HG03460 (cell line): ENCODE measurements around the gene PTGR3.

ENCODE experiments used
- ATAC-seq: cut with Tn5 transposase; IDR thresholded peaks from one replicate; pipeline ENCODE4 v1.9.1; 2021; ENCODE audit not compliant: unreplicated experiment

PTGR3 gene, protein sequence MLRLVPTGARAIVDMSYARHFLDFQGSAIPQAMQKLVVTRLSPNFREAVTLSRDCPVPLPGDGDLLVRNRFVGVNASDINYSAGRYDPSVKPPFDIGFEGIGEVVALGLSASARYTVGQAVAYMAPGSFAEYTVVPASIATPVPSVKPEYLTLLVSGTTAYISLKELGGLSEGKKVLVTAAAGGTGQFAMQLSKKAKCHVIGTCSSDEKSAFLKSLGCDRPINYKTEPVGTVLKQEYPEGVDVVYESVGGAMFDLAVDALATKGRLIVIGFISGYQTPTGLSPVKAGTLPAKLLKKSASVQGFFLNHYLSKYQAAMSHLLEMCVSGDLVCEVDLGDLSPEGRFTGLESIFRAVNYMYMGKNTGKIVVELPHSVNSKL

DNA sequence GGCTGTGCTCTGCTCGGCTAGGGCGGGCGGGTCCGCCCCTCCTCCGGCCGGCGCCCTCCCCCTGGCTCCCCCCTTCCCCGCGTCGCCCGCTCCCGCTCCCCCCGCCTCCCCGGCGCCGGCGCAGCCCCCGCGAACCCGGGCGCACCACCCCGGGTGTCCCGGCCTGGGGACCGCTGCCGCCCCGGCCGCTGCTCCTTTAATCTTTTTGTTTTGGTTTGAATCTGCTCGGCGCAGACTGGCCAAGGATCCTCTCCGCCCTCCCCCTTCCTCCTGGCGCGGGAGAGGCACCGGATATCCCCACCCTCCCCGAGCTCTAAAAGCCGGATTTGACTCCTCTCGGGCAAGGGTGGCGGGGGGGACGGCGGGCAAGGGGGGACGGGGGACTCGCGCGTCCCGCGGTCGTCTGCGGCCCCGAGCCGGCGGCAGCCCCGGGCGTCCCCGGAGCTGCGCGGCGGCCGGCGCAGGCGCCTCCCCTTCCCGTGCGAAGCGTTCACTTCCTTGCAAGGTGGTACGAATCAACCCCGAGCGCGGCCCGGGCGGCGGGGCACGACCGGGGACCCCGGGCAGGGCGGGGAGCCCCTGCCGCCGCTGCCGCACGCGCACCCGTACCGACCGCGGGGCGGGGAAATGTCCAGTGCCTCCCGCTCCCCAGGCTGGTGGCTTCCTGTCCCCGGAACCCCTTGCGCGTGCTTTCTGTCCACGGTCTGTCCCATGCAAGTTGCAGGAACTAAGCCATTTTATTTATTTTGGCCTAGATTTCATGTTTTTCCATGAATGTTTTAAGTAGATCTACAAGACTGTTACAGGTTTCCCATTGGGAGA, at the start of gene PTGR3:
Gene PTGR3, minus strand, starts transcription at position 11 of the 822 bp plus-strand sequence. CDS start 81 bp downstream, outside the sequence.
- ATAC-seq = peak; percentile 46

DNA sequence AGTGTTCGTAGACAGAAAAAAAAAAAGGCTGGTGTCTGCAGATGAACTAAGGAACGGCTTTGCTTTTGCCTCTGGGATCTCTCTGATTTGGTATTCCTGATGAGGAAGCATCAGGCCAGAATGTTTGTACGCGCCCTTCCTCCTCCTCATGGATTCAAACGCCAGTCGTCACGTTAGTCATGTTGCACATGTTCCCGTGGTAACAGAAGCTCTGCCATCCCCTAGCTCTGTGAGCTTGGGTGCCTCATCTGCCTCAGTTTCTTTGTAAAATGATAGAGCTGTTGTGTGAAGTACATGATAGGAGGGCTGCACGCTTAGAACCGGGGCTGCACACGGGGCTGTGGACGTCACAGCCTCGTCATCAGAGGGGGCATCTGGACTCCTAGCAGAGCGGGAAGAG, 48.7 kb upstream of the PTGR3 start:
- no peak for ATAC-seq

DNA sequence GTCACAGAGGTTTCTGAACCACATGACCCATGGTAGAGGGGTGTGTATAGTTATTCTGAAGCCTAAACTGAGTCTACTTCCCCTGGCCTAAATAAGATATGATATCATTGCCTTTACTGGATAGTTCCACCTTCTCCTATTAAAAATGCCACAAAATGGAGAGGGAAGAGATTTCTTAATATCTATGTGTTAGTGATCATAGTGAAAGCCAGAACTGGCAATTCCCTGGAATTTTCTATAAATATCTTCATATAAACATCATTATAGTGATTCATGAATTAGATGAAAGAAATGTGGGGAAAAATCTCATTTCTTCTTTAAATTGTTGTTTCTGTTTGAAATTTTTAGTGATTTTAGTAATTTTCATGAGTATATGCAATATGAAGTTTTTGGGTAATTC, 47.4 kb upstream of the PTGR3 start:
- no peak for ATAC-seq

DNA sequence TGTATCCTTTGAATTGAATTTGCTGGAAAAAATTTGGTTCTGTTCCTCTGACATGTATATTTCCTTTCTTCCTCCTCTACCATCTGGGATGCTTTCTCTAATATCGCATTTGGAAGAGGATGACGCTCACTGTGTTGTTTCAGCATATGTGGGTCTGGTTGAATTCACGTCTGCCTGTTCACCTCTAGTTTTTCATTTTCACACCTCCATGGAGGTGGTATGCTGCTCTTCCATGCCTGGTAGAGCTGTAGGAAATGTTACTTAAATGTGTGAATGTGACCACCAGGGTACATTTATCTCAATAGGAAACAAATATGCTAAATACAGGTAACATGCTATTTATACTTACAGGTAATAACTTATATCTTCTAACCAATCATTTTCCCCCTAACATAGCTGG, 46.2 kb upstream of the PTGR3 start:
- no peak for ATAC-seq

DNA sequence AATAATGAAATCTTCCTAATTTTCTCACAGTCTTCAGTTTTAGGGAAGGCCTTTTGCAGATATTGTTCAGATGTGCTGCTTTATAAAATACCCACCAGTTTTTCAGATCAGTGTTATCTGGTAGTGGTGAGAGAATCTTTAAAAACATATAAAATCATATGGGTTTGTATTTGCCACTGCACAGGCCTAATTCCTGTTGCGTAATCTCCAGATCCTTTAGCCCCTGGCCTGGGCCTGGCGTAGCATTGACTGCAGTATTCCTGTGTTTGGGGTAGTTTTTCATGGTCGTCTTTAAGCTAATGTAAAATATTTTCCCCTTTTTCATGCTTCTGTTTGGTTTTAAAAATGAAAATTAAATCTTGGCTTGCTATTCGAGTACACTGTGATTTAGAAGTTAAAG, 44.8 kb upstream of the PTGR3 start:
- ATAC-seq = no peak

DNA sequence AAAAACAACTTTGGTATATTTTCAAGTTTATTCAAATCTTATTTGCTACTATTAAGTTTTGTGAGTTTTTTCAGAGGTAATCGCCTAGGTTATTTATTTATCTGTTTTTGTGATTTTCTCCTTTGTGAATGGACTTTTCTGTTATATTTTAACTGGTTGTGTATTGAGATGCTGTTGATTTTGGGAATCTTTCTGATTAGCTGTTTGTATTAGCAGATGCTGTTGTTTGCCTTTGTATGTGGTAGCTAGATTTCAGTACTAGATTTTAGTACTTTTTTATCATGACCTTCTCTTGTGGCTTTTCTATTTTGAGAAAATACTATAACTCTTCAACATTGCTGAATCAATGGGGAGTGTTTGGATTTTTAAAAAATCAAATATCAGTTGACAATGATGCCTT, 44.1 kb upstream of the PTGR3 start:
- no peak for ATAC-seq

DNA sequence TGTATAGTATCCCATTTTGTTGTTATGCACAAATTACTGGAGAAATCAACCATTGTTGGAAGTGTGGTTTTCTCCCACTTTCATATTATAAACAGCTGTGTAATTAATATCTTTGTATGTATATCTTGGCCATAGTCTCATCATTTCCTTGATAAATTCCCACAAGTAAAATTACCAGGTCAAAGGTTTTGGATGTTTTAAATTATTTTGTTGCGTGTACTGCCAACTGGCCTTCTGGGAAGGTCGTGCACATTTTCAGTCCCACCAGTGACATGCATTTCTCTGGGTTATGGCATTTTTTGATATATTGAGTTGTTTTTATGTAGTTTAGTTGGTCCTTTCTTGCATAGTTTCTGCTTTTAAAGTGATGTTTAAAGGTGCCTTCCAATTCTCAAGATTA, 43.2 kb upstream of the PTGR3 start:
- no peak for ATAC-seq

DNA sequence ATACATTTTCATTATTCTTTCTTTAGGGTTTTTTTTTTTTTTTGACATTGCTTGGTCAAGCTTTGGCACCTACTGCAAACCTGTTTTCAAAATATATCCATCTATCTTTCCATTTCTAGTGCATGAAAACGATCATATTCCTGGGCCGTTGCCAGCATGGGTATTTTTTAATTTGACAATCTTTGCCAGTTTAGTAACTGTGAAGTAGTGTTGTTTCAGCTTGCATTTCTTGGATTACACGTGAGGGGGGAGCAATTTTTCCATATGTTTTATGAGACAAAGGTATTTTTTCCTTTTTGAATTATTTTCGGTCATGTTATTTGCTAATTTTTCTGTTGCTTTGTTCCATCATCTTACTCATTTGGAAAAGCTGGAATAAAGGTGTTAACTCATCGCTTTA, 42.5 kb upstream of the PTGR3 start:
- no peak for ATAC-seq

DNA sequence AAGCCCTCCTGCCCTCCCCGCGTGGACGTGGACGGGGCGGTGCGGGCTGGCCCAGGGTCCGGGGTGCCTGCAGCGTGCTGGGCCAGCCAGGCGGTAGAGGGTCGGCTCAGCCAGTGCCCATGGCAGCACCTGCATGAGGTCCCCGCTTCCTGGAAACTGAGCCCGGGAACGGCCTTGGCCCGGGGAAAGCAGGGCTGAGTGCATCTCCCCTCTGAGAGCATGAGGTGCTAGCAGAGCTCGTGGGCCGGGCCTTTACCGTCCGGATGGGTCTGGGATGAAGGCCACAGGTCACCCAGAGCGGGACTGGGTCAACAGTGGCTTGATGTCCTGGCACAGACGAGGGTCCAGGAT, 41.5 kb upstream of the PTGR3 start:
- no peak for ATAC-seq

DNA sequence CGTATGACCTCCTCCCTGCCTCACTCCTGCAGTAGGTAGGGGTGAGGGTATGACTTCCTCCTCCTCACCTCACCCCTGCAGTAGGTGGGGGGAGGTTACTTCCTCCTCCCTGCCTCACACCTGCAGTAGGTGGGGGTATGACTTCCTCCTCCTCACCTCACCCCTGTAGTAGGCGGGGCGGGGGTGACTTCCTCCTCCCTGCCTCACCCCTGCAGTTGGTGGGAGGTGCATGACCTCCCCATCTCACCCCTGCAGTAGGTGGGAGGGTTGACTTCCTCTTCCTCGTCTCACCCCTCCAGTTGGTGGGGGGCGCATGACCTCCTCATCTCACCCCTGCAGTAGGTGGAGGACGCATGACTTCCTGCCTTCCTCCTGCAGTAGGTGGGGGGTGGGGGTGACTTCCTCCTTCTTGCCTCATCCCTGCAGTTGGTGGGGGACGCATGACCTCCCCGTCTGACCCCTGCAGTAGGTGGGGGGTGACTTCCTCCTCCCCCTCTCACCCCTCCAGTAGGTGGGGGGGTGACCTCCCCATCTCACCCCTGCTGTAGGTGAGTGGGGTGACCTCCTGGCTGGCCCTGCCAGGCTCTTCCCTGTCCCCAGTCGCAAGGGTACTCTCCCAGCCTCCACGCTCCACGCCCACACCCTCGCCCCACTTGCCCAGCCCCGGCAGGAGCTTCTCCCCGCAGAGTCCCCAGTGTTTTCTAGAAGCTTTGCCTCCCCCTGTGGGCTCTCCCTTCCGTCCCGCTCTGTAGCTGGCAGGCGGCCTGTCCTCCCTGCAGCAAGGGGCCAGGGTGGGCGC, 40.9 kb upstream of the PTGR3 start:
- ATAC-seq = no peak

DNA sequence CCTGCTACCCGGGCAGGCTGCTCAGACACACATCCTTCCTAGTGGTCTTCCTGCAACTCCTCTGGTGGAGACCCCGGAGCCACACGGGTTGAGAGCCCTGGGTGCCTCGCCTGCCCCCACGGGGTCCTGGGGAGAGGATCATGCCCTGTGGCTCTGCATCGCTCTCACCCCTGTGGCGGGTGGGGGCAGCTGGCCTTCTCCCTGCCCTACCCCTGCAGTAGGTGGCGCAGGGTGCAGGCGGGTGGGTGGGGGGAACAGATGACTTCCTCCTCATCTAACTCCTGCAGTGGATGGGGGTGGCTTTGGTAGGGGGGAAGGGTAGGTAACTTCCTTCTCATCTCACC, 40.2 kb upstream of the PTGR3 start:
- ATAC-seq = no peak

DNA sequence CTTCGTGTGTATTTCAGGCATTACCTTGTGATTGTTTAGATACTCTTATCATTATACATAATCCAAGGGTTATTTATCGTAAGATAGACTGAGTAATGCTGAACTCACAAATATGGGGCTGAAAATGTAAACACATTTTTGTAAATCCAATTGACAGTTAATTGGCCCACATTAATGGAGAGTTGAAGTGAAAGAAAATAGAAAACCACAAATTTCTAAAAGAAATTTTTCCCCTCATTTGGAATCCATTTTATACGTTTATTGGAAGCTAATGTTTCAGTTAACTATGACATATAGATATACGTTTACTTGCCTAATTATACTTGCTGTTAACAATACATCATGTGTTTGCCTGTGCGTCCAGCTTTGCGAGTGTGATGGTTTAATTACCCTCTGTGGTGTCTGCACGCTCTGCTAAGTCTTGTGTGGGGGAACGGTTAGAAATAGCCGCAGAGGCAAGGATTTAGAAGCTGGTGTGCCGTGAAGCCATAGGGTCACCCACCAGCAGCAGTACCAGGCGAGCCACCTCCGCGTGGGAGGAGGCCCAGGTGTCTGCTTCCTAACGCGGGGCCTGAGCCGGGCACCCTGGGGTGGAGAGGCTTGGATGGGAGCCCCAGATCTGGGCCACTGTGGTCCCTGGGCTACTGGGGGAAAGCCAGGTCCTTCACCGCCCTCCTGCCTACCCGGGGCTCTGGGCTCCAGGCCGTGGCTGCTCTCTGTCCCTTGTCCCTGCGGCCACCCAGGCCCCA, 39.7 kb upstream of the PTGR3 start:
- no peak for ATAC-seq

DNA sequence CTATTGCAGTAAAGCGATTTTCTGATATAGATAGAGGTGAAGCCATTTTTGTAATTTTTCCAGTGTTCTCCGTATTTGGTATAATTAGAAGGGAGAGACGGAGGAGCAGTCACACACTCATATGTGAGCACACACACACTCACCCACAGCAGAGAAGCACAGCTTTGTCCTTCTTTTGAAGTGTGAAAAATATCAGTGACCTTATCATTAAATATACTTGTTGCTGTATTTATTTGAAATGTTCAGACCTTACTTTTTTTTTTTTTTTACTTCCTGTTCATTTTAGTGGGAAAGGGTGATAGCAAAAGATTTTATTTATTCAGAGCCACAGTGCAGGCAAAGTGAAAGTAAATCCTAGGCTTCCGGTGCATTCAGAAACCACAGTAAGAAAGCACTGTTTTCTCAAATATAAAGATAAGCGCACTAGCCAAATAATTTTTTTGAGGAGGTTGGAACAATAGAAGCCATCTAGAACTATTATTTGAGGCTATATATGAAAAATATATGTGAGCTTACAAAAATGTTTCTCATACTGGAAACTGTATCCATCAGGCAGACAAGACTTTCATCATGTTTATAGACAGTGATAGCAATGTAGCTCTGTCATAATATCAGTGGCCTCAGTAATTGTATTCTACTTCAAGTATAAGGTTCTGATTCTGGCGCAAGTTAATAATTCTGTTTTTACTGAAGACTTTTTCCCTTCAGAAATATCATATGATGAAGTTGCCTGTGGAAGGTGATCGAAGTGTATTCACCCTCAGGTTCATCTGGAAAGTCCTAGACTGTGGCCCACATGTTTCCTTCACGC, 38.9 kb upstream of the PTGR3 start:
- peak; percentile 51 for ATAC-seq

DNA sequence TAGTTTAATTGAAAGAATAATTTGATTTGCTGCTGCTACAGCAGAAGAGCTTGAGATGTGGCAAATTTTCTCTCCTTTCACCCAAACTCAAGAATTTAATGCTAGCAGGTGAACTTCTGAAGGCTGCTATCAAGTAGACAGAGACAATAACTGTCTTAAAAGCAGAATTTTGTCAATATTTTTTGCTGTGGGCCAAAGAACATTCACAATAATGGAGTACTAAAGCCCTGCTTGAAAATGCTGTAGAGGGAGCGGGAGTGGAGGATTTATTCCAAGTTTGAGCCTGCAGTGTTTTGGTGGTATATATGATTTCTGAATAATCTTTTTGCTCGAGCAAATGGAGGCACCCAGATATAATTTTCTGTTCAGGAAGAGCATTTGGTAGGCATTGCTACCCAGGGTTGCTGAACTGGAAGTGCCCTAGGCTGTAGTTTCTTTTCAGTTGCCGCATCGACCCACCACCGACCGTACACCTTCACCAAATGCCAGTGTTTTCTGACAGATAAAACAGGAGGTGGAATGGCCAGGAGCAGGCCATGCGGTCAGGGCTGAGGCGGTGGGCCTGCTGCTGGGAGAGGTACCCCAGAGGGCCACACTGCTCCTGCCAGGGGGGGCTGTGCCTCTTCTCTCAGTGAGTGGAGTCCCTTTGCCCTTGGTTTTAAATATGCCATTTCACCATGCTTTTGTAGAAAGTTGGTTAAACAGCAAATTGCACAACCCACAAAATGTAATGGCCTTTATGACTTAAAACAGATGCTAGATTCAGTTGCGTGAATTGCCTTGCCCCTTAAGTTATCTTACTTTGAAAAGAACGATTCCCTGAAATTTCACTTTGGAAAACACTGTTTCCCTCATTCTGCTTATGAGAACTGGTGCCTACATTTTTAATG, 38.0 kb upstream of the PTGR3 start:
- no peak for ATAC-seq

DNA sequence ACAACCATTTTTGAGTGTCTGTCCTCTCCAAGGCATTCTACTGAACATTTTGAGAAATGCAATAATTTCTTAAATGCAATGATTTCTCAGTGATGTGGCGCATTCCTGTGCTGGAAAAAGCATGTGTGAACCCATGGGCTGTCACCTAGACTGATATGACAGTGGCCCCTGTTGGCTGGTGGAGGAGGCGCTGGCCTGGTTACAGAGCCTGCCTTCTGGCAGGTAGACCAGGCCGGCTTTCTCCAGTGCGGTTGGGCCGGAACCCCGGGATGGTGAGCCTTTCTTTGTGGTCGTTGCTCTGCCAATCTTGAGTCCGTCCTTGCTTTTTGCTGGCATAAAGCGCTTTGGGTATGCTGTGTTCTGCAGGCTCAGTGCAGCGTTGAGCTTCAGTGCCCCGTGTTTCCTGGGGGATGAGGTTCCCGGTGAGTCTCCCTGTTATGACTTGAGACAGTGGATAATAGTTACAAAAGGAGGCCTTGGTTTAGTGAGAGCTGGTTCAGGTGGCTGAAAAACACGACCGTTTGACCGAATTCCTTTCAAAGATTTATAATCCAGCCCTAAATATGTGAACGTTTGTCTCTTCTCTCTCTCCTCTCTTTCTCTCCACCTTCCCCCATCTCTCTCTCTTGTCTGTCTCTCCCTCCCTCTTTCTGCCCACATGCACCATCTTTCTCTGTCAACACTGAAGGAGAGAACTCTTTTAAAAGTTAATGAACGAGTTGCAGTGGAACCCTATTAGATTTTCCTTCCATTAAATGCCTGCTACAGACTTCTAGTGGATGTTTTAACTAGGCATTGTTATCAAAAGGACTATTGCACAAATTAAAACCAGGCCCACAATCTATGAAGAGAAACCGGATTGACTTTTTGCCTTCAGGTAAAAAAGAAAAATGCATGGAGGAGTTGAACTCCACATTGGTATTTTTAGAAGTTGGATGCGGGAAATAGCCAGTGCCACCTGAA, 35.7 kb upstream of the PTGR3 start:
- ATAC-seq = no peak

DNA sequence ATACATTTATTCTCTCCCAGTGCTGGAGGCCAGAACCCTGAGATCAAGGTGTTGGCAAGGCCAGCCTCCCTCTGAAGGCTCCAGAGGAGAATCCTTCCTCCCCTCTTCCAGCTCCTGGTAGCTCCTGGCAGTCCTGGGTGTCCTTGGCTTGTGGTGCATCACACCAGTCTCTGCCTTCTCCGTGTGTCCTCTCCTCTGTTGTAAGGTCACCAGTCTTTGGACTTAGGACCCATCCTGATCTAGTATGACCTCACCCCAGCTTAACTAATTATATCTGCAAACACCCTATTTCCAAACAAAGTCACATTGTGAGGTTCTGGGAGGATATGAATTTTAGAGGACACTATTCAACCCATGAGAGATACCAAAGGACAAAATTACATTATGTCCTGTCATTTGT, 32.8 kb upstream of the PTGR3 start:
- ATAC-seq = no peak

DNA sequence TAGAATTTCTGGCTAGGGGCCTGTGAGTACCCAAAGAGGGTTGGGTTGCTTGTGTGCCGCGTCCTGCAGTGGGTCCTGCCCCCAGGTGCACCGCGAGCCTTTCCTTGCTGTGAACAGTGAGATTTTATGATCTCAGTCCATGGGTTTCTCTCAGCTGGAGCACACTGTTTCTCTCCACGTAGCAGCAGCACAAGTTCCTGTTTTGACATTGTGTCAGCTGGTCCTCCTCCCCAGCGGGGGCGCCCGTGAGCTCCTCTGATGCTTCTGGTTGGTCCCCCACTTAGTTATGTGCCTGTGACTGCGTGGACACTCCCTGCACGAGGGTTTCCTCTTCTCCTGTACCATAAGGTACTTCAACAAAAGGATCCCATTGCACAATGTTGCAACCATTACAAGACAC, 31.5 kb upstream of the PTGR3 start:
- no peak for ATAC-seq

DNA sequence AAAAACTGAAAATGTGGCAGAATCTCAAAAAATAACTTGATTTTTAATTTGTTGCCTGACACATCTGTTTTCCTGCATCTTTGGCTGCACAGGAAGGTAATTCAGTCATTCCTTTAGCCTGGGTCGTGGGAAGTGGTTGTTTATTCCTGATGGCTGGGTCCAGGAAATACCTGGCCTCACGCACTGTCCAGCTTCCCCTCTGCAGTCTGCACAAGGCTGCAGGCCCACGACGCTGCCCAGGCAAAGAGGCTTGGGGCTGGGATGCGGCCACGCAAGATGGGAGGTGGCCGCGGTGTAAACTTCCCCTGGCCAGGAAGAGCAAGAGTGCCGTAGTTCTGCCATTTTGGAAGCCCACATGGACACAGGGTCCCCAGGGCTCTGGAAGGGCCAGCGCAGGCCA, 29.8 kb upstream of the PTGR3 start:
- ATAC-seq = no peak
